ENCODE data around the gene PI4K2A. TPM values are rescaled to one million over a fixed set of nuclear protein-coding genes. Genes with fewer than 3 reads are reported as not detected.

The PI4K2A gene
- total and polyA plus RNA-seq, 2 of the 13 experiments (the other 11 are each of a cell fraction or from before 2014, with no cell fraction given), result 10.9 to 14.3 TPM

DNA sequence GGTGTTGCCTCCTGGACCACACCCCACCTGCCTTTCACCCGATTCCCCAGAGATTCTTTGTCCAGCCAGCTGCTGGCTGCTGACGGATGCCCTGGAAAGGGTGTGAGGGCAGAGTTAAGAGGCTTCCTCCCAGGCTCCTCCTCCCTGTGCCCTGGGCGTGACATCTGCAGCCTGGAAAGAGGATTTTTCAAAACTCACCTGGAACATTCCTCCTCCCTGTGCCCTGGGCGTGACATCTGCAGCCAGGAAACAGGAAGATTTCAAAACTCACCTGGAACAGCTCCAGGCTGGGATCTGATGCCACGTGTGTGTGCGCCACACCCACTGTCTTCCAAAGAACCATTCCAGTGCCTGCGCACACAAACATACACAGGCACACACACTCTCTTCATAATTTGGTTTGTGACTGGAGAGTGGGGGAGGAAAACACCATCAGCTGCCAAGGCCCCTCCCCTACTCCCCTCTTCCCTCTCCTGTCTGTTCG is 78.2 kb downstream of the PI4K2A start (continued):
- TF ChIP-seq MXI1 (IDR thresholded peaks at IDR 0.05; ENCODE audit: borderline replicate concordance, low read depth, low read length) (0 out of 3 replicates have a peak, but pooled peaks have one; percentile 32), RARA (CRISPR knock-in tag; IDR thresholded peaks at IDR 0.05) (0 out of 2 replicates have a peak, but pooled peaks have one; percentile 34), GABPA (IDR thresholded peaks at IDR 0.05; ENCODE audit: low read depth, low read length) (no peak), GABPA (CRISPR knock-in tag; IDR thresholded peaks at IDR 0.05; ENCODE audit: low read depth) (0 out of 2 replicates have a peak, but pooled peaks have one; percentile 35), KLF9 (CRISPR knock-in tag; IDR thresholded peaks at IDR 0.05; ENCODE audit: low read depth) (peak; percentile 82; the same call in 1 of the 2 replicates), TGIF2 (CRISPR knock-in tag; IDR thresholded peaks at IDR 0.05) (0 out of 2 replicates have a peak, but pooled peaks have one; percentile 66), SAP130 (CRISPR knock-in tag; IDR thresholded peaks at IDR 0.05; ENCODE audit: low read depth) (peak; percentile 83), LCORL (IDR thresholded peaks at IDR 0.05) (no peak), LCORL (CRISPR knock-in tag; IDR thresholded peaks at IDR 0.05) (0 out of 2 replicates have a peak, but pooled peaks have one; percentile 49), ETV5 (CRISPR knock-in tag; IDR thresholded peaks at IDR 0.05; ENCODE audit: borderline replicate concordance) (peak; percentile 45; the same call in 1 of the 2 replicates), KLF15 (CRISPR knock-in tag; IDR thresholded peaks at IDR 0.05; ENCODE audit: borderline replicate concordance) (no peak), ZNF891 (CRISPR knock-in tag; IDR thresholded peaks at IDR 0.05) (no peak), FOSL2 (CRISPR knock-in tag; IDR thresholded peaks at IDR 0.05) (0 out of 2 replicates have a peak, but pooled peaks have one; percentile 12), SOX5 (CRISPR knock-in tag; IDR thresholded peaks at IDR 0.05; ENCODE audit: borderline replicate concordance) (0 out of 2 replicates have a peak, but pooled peaks have one; percentile 21), ELF3 (CRISPR knock-in tag; IDR thresholded peaks at IDR 0.05) (no peak), GATAD2A (CRISPR knock-in tag; IDR thresholded peaks at IDR 0.05) (peak; percentile 24; the same call in 1 of the 2 replicates), KAT8 (CRISPR knock-in tag; IDR thresholded peaks at IDR 0.05) (no peak), ARID4A (CRISPR knock-in tag; IDR thresholded peaks at IDR 0.05; ENCODE audit: borderline replicate concordance) (peak; percentile 42; the same call in 1 of the 2 replicates), SRSF1 (optimal IDR thresholded peaks at IDR 0.05; ENCODE audit: low read depth, low read length) (no peak), ZNF687 (CRISPR knock-in tag; IDR thresholded peaks at IDR 0.05) (peak; percentile 43), KDM4B (CRISPR knock-in tag; IDR thresholded peaks at IDR 0.05) (0 out of 2 replicates have a peak, but pooled peaks have one; percentile 9)
- TF ChIP-seq, protein P1, sequence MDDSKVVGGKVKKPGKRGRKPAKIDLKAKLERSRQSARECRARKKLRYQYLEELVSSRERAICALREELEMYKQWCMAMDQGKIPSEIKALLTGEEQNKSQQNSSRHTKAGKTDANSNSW (CRISPR knock-in tag; IDR thresholded peaks at IDR 0.05; ENCODE audit: borderline replicate concordance), result no peak
